ENCODE measurements around the gene KDM6A.

- TF ChIP-seq CTCF (IDR thresholded peaks at IDR 0.05) (no peak), FOXJ3 (CRISPR knock-in tag; IDR thresholded peaks at IDR 0.05) (no peak), NFIC (IDR thresholded peaks at IDR 0.05; ENCODE audit: borderline replicate concordance) (no peak), REST (IDR thresholded peaks at IDR 0.05; ENCODE audit: low read depth, low read length) (no peak)
Measured at GRCh38 chrX:45035071-45035470, 162.1 kb downstream of the KDM6A start.
